H1 (cell line): ENCODE data around the gene FAM81A. TPM values are rescaled to one million over a fixed set of nuclear protein-coding genes. Genes with fewer than 3 reads are reported as not detected.

Experiments
- ASH2L ChIP-seq: fragments of 200-600, 300-600 bp; sonication (generic); IDR thresholded peaks from one replicate; pipeline ENCODE4 v1.7.1; 2017; ENCODE audit warnings: low read length
- EGR1 ChIP-seq: IDR thresholded peaks from 2 replicates; pipeline ENCODE4 v1.6.1; 2011; ENCODE audit warnings: low read depth, low read length, borderline replicate concordance
- HDAC6 ChIP-seq: IDR thresholded peaks from one replicate; pipeline ENCODE4 v1.7.1; 2012; ENCODE audit warnings: low read depth, mild to moderate bottlenecking, inconsistent platforms, low read length, moderate library complexity
- TBP ChIP-seq: IDR thresholded peaks from 2 replicates; pipeline ENCODE4 v1.6.1; 2011; ENCODE audit warnings: low read depth, low read length, improper control_type of control experiment
- polyA plus RNA-seq, 7 experiments: library from polyadenylated mRNA; depleted of rRNA in 3 of 7; stranded (reverse) in 5 of 7; unstranded in 2 of 7; fragments of >200 nt in 5 of 7; fragments of 200-250 nt in 2 of 7; gene quantifications; 1 replicate in 5 of 7; 2 replicates in 1 of 7; 4 replicates in 1 of 7; pipeline versions ENCODE4 v1.2.1 to v1.2.3, GENCODE V29; 2011 to 2013; ENCODE audit warnings: missing spikeins in 2 of 7, mixed read lengths in 2 of 7
- total RNA-seq: library from RNA; stranded (reverse); fragmentation: NEBNext Ultra II Directional; extraction: Animal tissue kit (Norgen Biotek cat#: 25700); gene quantifications from 2 replicates; pipeline ENCODE4 v1.2.1, GENCODE V29; 2021

The FAM81A gene
- total and polyA plus RNA-seq, 2 of the 8 experiments (the other 6 are each of a cell fraction or from before 2014, with no cell fraction given), result 0.56 to 3.0 TPM

GRCh38 chr15:59388670-59389069 lies 49.3 kb upstream of the FAM81A start (continued):
- TF ChIP-seq EGR1 (no peak), ASH2L (no peak), TBP (no peak), HDAC6 (no peak)
- TF ChIP-seq, all 59 proteins: peak for 0
